A673 (cell line): ENCODE data around the gene HSPE1. TPM values are rescaled to one million over a fixed set of nuclear protein-coding genes. Genes with fewer than 3 reads are reported as not detected.

Experiments used
- BruUV-seq: library from RNA; stranded (reverse); fragments of 400-500 nt; replicated peaks from 2 replicates; lab custom pipeline; 2021; lab: Mats Ljungman, UMichigan
- CTCF ChIA-PET: fragments of 300-600 bp; sonication (Branson Sonifier 250); formaldehyde crosslinking; loops from one replicate; lab custom pipeline; 2022; ENCODE audit warnings: antibody characterized with exemption; lab: Charles Lee
- POLR2A ChIA-PET: fragments of 300-600 bp; sonication (Branson Sonifier 250); formaldehyde crosslinking; loops from one replicate; lab custom pipeline; 2022; ENCODE audit warnings: antibody characterized with exemption; ENCODE audit not compliant: low non-redundant PET; lab: Charles Lee
- DNase-seq: peaks from one replicate; pipeline ENCODE4 v3.0.0-alpha.2; 2015; ENCODE audit warnings: low spot score
- H3K27ac ChIP-seq: fragments of 200-600 bp; sonication (generic); 2 replicates; pipeline ENCODE4 v1.5.1; 2016; ENCODE audit warnings: mixed run types, low read depth, mild to moderate bottlenecking, mixed read lengths, antibody characterized with exemption, low read length; ENCODE audit not compliant: poor library complexity, severe bottlenecking
- H3K27me3 ChIP-seq: fragments of 200-600 bp; sonication (generic); replicated peaks from 2 replicates; pipeline ENCODE4 v1.6.1; 2017; ENCODE audit warnings: mixed run types, low read depth, mild to moderate bottlenecking, mixed read lengths, antibody characterized with exemption, low read length; ENCODE audit not compliant: insufficient read depth, poor library complexity
- H3K36me3 ChIP-seq: fragments of 200-600 bp; sonication (generic); 2 replicates; pipeline ENCODE4 v1.6.1; 2016; ENCODE audit warnings: mixed run types, mild to moderate bottlenecking, mixed read lengths, antibody characterized with exemption, low read length; ENCODE audit not compliant: insufficient read depth, poor library complexity, severe bottlenecking
- H3K4me1 ChIP-seq: fragments of 200-600 bp; sonication (generic); 2 replicates; pipeline ENCODE4 v1.6.1; 2017; ENCODE audit warnings: mixed run types, mild to moderate bottlenecking, mixed read lengths, antibody characterized with exemption, low read length; ENCODE audit not compliant: insufficient read depth, poor library complexity, severe bottlenecking
- H3K4me3 ChIP-seq: fragments of 200-600 bp; sonication (generic); 2 replicates; pipeline ENCODE4 v1.5.1; 2016; ENCODE audit warnings: low read depth, mixed run types, mild to moderate bottlenecking, mixed read lengths, low read length; ENCODE audit not compliant: poor library complexity, severe bottlenecking
- H3K9me3 ChIP-seq: fragments of 200-600 bp; sonication (generic); 2 replicates; pipeline ENCODE4 v1.6.1; 2016; ENCODE audit warnings: mixed run types, low read depth, mild to moderate bottlenecking, mixed read lengths, antibody characterized with exemption, low read length; ENCODE audit not compliant: poor library complexity, severe bottlenecking
- EZH2 ChIP-seq: fragments of 200-600 bp; sonication (generic); IDR thresholded peaks from 2 replicates; pipeline ENCODE4 v1.6.1; 2017; ENCODE audit warnings: borderline replicate concordance, low read depth, mild to moderate bottlenecking, mixed read lengths, antibody characterized with exemption, low read length; ENCODE audit not compliant: poor library complexity, severe bottlenecking
- intact Hi-C: fragments of 100-400 bp; cut with micrococcal nuclease; formaldehyde crosslinking; loops from one replicate; pipeline ENCODE4 v1.10.0; 2022; ENCODE audit not compliant: unreplicated experiment
- total RNA-seq: library from RNA; stranded (reverse); gene quantifications from 2 replicates; pipeline ENCODE4 v1.2.3, GENCODE V29; 2021
- TF ChIP-seq, protein P1 (sequence below): fragments of 300-800, 200-600 bp; sonication (generic); conservative IDR thresholded peaks from 2 replicates; pipeline ENCODE4 v1.5.1; 2017; ENCODE audit warnings: low read depth, mild to moderate bottlenecking, antibody characterized with exemption, low read length, moderate library complexity, mixed read lengths

Gene HSPE1
- total RNA-seq, 1 experiment from 2014 or later = 356 TPM

DNA sequence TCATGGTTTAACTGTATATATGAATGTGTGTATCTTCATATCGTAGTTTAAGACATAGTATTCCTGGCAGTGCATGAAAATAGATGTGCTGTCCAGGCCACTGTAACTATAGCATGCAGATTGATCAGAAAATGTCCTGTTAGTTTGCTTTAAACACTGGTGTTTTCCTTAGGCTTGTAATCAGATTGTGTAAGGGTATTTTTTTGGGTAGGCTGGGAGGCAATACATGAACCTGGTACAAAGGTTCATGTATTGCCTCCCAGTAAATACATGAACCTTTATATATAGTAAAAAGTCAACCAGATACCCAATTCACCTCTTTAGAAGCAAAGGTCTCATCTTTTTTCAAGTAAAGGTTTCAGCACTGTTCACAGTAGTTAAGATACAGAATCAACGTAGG, 45.3 kb upstream of the HSPE1 start:
- CTCF ChIA-PET = no interaction called here
- Histone ChIP-seq H3K9me3 (no peaks in the 10 kb centered on the region), H3K27me3 (no peaks in the 10 kb centered on the region), H3K27ac (no peak overlapping the region), H3K4me1 (no peaks in the 10 kb centered on the region), H3K4me3 (peak overlapping the region; percentile 86), H3K36me3 (peaks cover under 1% of the 10 kb centered on the region)
- POLR2A ChIA-PET = no interaction called here
- TF ChIP-seq, protein P1, sequence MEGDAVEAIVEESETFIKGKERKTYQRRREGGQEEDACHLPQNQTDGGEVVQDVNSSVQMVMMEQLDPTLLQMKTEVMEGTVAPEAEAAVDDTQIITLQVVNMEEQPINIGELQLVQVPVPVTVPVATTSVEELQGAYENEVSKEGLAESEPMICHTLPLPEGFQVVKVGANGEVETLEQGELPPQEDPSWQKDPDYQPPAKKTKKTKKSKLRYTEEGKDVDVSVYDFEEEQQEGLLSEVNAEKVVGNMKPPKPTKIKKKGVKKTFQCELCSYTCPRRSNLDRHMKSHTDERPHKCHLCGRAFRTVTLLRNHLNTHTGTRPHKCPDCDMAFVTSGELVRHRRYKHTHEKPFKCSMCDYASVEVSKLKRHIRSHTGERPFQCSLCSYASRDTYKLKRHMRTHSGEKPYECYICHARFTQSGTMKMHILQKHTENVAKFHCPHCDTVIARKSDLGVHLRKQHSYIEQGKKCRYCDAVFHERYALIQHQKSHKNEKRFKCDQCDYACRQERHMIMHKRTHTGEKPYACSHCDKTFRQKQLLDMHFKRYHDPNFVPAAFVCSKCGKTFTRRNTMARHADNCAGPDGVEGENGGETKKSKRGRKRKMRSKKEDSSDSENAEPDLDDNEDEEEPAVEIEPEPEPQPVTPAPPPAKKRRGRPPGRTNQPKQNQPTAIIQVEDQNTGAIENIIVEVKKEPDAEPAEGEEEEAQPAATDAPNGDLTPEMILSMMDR = no peak
- no peak for TF ChIP-seq EZH2
- no TSS peak for BruUV-seq
- no peak for DNase-seq
- intact Hi-C loops = no loop called here

DNA sequence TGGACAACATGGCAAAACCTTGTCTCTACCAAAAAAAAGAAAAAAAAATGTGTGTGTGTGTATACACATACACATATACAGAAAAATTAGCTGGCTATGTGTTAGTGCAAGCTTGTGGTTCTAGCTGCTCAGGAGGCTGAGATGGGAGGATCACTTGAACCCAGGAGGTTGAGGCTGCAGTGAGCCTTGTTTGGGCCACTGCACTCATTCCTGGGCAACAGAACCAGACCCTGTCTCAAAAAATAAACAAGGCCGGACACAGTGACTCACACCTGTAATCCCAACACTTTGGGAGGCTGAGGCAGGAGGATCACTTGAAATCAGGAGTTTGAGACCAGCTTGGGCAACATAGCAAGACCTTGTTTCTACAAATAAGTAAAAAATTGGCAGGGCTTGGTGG, 44.8 kb upstream of the HSPE1 start:
- peaks cover 5% of the 10 kb centered on the region for H3K36me3 ChIP-seq
- H3K27me3 ChIP-seq = no peaks in the 10 kb centered on the region
- intact Hi-C loops = no loop called here
- TF ChIP-seq EZH2 = no peak
- TF ChIP-seq, protein P1 = no peak
- H3K27ac ChIP-seq = no peak overlapping the region
- no peak overlapping the region for H3K4me3 ChIP-seq
- DNase-seq = no peak
- ChIA-PET CTCF (no interaction called here), POLR2A (no interaction called here)
- H3K4me1 ChIP-seq = no peaks in the 10 kb centered on the region
- no peaks in the 10 kb centered on the region for H3K9me3 ChIP-seq
- no TSS peak for BruUV-seq

DNA sequence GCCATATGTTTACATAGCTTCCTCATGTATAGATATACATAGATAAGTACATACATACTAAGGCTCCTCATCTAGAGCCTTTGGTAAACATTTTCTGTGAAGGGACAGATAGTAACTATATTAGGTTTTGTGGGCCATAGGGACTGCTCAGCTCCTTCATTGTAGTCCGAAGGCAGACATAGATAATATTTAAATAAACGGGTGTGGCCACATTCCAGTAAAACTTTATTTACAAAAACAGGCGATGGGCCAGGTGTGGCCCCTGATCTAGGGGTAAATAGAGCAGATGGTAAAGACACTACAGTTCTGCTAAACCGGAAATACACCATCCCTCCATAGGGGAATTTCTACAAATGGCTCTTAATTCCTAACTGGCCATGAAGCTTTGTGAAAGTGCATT, 39.5 kb upstream of the HSPE1 start:
- TF ChIP-seq EZH2 = no peak
- TF ChIP-seq, protein P1 = no peak
- H3K9me3 ChIP-seq = no peaks in the 10 kb centered on the region
- no peaks in the 10 kb centered on the region for H3K27me3 ChIP-seq
- no peak overlapping the region for H3K4me3 ChIP-seq
- intact Hi-C loops = no loop called here
- H3K4me1 ChIP-seq = no peaks in the 10 kb centered on the region
- H3K36me3 ChIP-seq = peaks cover 18% of the 10 kb centered on the region
- BruUV-seq = no TSS peak
- ChIA-PET POLR2A (no interaction called here), CTCF (no interaction called here)
- H3K27ac ChIP-seq = no peak overlapping the region
- no peak for DNase-seq
